OCI-LY1 (cell line): ENCODE results near the gene ESYT1.

Experiments used
- H2AFZ ChIP-seq: fragments of 200-600 bp; sonication (generic), shearing (Covaris generic); 2 replicates; pipeline ENCODE4 v1.6.0; 2014; ENCODE audit warnings: antibody characterized with exemption, mild to moderate bottlenecking, low read length
- H3F3A ChIP-seq: fragments of 200-600 bp; sonication (generic), shearing (Covaris generic); 2 replicates; pipeline ENCODE4 v1.6.0; 2014; ENCODE audit warnings: mild to moderate bottlenecking, antibody characterized with exemption, low read length, moderate library complexity; ENCODE audit not compliant: insufficient read depth
- H3K27ac ChIP-seq: fragments of 200-600 bp; sonication (generic); 2 replicates; pipeline ENCODE4 v1.5.1; 2014; ENCODE audit warnings: low read length, mixed run types, mild to moderate bottlenecking, low read depth; ENCODE audit not compliant: poor library complexity, severe bottlenecking
- H3K27me3 ChIP-seq: fragments of 200-600 bp; sonication (generic); 2 replicates; pipeline ENCODE4 v1.6.0; 2014; ENCODE audit warnings: antibody characterized with exemption, mild to moderate bottlenecking, low read length, moderate library complexity; ENCODE audit not compliant: insufficient read depth
- H3K36me3 ChIP-seq: fragments of 200-600 bp; sonication (generic); 2 replicates; pipeline ENCODE4 v1.6.1; 2014; ENCODE audit warnings: mild to moderate bottlenecking, antibody characterized with exemption, low read length, moderate library complexity, mixed read lengths; ENCODE audit not compliant: insufficient read depth
- H3K4me1 ChIP-seq: fragments of 200-600 bp; sonication (generic); 2 replicates; pipeline ENCODE4 v1.5.1; 2014; ENCODE audit warnings: mild to moderate bottlenecking, low read length, moderate library complexity; ENCODE audit not compliant: insufficient read depth, severe bottlenecking
- H3K4me2 ChIP-seq: fragments of 200-600 bp; sonication (generic), shearing (Covaris generic); 2 replicates; pipeline ENCODE4 v1.6.1; 2014; ENCODE audit warnings: low read length
- H3K4me3 ChIP-seq: fragments of 200-600 bp; sonication (generic); 2 replicates; pipeline ENCODE4 v1.5.1; 2014; ENCODE audit warnings: low read length, low read depth, mild to moderate bottlenecking, mixed read lengths; ENCODE audit not compliant: poor library complexity, severe bottlenecking
- H3K79me2 ChIP-seq: fragments of 200-600 bp; shearing (Covaris generic); 2 replicates; pipeline ENCODE4 v1.6.1; 2016; ENCODE audit warnings: mixed run types, low read length, mixed read lengths; ENCODE audit not compliant: insufficient read depth
- H3K9ac ChIP-seq: fragments of 200-600 bp; sonication (generic), shearing (Covaris generic); 2 replicates; pipeline ENCODE4 v1.6.1; 2014; ENCODE audit warnings: mild to moderate bottlenecking, low read length, mixed read lengths
- H3K9me2 ChIP-seq: fragments of 200-600 bp; sonication (generic), shearing (Covaris generic); 2 replicates; pipeline ENCODE4 v1.6.1; 2014; ENCODE audit warnings: low read depth, mild to moderate bottlenecking, low read length, mixed read lengths
- H3K9me3 ChIP-seq: fragments of 200-600 bp; shearing (Covaris generic); 2 replicates; pipeline ENCODE4 v1.6.1; 2014; ENCODE audit warnings: low read length, mixed read lengths
- H4K20me1 ChIP-seq: fragments of 200-600 bp; sonication (generic), shearing (Covaris generic); 2 replicates; pipeline ENCODE4 v1.6.0; 2016; ENCODE audit warnings: mild to moderate bottlenecking, low read length; ENCODE audit not compliant: insufficient read depth
- CTCF ChIP-seq: fragments of 200-600 bp; sonication (generic), shearing (Covaris generic); IDR thresholded peaks from 2 replicates; pipeline ENCODE4 v1.5.1; 2017; ENCODE audit warnings: mild to moderate bottlenecking, antibody characterized with exemption, low read length, moderate library complexity, mixed read lengths
- EZH2 ChIP-seq: fragments of 200-600 bp; sonication (generic), shearing (Covaris generic); IDR thresholded peaks from 2 replicates; pipeline ENCODE4 v1.8.0; 2017; ENCODE audit warnings: borderline replicate concordance, mixed run types, mild to moderate bottlenecking, antibody characterized with exemption, low read length, moderate library complexity, mixed read lengths

Gene ESYT1, protein sequence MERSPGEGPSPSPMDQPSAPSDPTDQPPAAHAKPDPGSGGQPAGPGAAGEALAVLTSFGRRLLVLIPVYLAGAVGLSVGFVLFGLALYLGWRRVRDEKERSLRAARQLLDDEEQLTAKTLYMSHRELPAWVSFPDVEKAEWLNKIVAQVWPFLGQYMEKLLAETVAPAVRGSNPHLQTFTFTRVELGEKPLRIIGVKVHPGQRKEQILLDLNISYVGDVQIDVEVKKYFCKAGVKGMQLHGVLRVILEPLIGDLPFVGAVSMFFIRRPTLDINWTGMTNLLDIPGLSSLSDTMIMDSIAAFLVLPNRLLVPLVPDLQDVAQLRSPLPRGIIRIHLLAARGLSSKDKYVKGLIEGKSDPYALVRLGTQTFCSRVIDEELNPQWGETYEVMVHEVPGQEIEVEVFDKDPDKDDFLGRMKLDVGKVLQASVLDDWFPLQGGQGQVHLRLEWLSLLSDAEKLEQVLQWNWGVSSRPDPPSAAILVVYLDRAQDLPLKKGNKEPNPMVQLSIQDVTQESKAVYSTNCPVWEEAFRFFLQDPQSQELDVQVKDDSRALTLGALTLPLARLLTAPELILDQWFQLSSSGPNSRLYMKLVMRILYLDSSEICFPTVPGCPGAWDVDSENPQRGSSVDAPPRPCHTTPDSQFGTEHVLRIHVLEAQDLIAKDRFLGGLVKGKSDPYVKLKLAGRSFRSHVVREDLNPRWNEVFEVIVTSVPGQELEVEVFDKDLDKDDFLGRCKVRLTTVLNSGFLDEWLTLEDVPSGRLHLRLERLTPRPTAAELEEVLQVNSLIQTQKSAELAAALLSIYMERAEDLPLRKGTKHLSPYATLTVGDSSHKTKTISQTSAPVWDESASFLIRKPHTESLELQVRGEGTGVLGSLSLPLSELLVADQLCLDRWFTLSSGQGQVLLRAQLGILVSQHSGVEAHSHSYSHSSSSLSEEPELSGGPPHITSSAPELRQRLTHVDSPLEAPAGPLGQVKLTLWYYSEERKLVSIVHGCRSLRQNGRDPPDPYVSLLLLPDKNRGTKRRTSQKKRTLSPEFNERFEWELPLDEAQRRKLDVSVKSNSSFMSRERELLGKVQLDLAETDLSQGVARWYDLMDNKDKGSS

GRCh38 chr12:56127888-56128669 is at the start of gene ESYT1:
ESYT1 (plus strand) TSS chr12:56128267; CDS start chr12:56128320, 53 bp downstream.
- no peaks in the 10 kb centered on the region for H3K79me2 ChIP-seq
- H3K4me1 ChIP-seq, result peaks cover 42% of the 10 kb centered on the region
- H3K36me3 ChIP-seq, result peaks cover 29% of the 10 kb centered on the region
- peak within 1 kb of the TSS; percentile 92 for H3K27ac ChIP-seq
- peak within 1 kb of the TSS; percentile 71 for H3K9ac ChIP-seq
- H3K4me2 ChIP-seq, result peak within 1 kb of the TSS; percentile 82
- no peaks in the 10 kb centered on the region for H3K9me3 ChIP-seq
- H3K27me3 ChIP-seq, result no peaks in the 10 kb centered on the region
- H3K9me2 ChIP-seq, result no peaks in the 10 kb centered on the region
- no peaks in the 10 kb centered on the region for H4K20me1 ChIP-seq
- H2AFZ ChIP-seq, result no peak within 1 kb of the TSS
- peaks cover 11% of the 10 kb centered on the region for H3F3A ChIP-seq
- H3K4me3 ChIP-seq, result peak within 1 kb of the TSS; percentile 78
- no peak for TF ChIP-seq CTCF
- no peak for TF ChIP-seq EZH2

DNA sequence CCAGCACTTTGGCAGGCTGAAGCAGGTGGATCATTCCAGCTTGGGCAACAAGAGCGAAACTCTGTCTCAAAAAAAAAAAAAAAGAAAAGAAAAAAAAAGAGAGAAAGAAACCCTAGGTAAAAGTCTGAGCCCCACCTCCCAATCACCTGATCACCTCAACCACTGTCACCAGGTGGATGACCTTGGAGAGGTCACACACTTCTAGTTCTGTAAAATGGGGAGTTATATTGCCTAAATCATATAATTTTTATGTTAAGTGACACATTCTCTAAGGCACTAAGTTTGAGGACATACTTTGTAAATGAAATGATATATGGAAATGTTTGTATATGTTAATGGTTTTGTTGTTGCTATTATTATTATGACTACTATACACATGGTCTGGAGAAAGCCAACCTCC is 49.6 kb upstream of the ESYT1 start:
- H3K9me3 ChIP-seq, result no peaks in the 10 kb centered on the region
- H3K9ac ChIP-seq, result no peak overlapping the region
- no peaks in the 10 kb centered on the region for H3K9me2 ChIP-seq
- no peaks in the 10 kb centered on the region for H4K20me1 ChIP-seq
- no peaks in the 10 kb centered on the region for H3F3A ChIP-seq
- no peaks in the 10 kb centered on the region for H3K79me2 ChIP-seq
- no peak for TF ChIP-seq CTCF
- no peak for TF ChIP-seq EZH2
- no peaks in the 10 kb centered on the region for H3K36me3 ChIP-seq
- peaks cover 19% of the 10 kb centered on the region for H3K4me1 ChIP-seq
- H3K27me3 ChIP-seq, result peaks cover 12% of the 10 kb centered on the region
- H3K4me3 ChIP-seq, result no peak overlapping the region
- H3K27ac ChIP-seq, result no peak overlapping the region
- H2AFZ ChIP-seq, result no peak overlapping the region
- H3K4me2 ChIP-seq, result no peak overlapping the region
